Psoas muscle (tissue), 8 donors: ENCODE results near the gene AP1B1. TPM values are rescaled to one million over a fixed set of nuclear protein-coding genes. Genes with fewer than 3 reads are reported as not detected.
A peak's percentile ranks its signal among the peaks of the same experiment; 100 is the strongest.

Source experiments
- ATAC-seq, 4 donors: fragments of 200-7000 bp; cut with Tn5 transposase; one replicate each; pipeline ENCODE4 v1.9.1; 2020; ENCODE audit warnings: moderate library complexity in 3 of 4, mild to moderate bottlenecking in 2 of 4
- DNase-seq, 2 donors: peaks; one replicate each; pipeline ENCODE4 v3.0.0-alpha.2; 2020
- H3K27ac ChIP-seq: fragments of 200-600 bp; one replicate; pipeline ENCODE4 v1.8.0; 2022
- H3K27me3 ChIP-seq, 3 donors: fragments of 200-600 bp in 1 of 3; one replicate each; pipeline versions ENCODE4 v1.6.1 to v1.8.0; 2013 to 2022; ENCODE audit warnings: low read length in 2 of 3, mild to moderate bottlenecking in 2 of 3, moderate library complexity in 1 of 3; ENCODE audit not compliant: insufficient read depth in 3 of 3
- H3K36me3 ChIP-seq, 2 donors: fragments of 200-600 bp in 1 of 2; one replicate each; pipeline versions ENCODE4 v1.6.1 to v1.8.0; 2013 to 2022; ENCODE audit warnings: low read depth in 1 of 2, mild to moderate bottlenecking in 1 of 2, moderate library complexity in 1 of 2; ENCODE audit not compliant: insufficient read depth in 1 of 2
- H3K4me1 ChIP-seq: fragments of 200-600 bp; one replicate; pipeline ENCODE4 v1.8.0; 2022
- H3K4me3 ChIP-seq: fragments of 200-600 bp; one replicate; pipeline ENCODE4 v1.8.0; 2022; ENCODE audit warnings: mild to moderate bottlenecking
- H3K9me3 ChIP-seq: fragments of 200-600 bp; one replicate; pipeline ENCODE4 v1.8.0; 2022
- CTCF ChIP-seq: fragments of 200-600 bp; IDR thresholded peaks from one replicate; pipeline ENCODE4 v1.8.0; 2022; ENCODE audit warnings: antibody characterized with exemption
- WGBS, 3 donors: extraction: QIAGEN DNeasy Blood & Tissue Kit; methylation state at CpG; one replicate each; pipeline versions ENCODE4 v1.1.6 to v1.1.7; 2013; 5-methylcytosine and 5-hydroxymethylcytosine counted together
- intact Hi-C, 2 donors: fragments of 100-400 bp; cut with DNase I; formaldehyde crosslinking; loops; one replicate each; pipeline versions ENCODE4 v1.11.0 to v1.14.2; 2022
- polyA plus RNA-seq, 3 donors: library from polyadenylated mRNA; stranded (reverse); fragments of 200-250 nt; gene quantifications; one replicate each; pipeline ENCODE4 v1.2.3, GENCODE V29; 2013
- total RNA-seq, 4 donors: library from RNA; stranded (reverse); fragmentation: NEBNext Ultra II Directional in 2 of 4; extraction: Animal tissue kit (Norgen Biotek cat#: 25700) in 2 of 4; gene quantifications; one replicate each; pipeline versions ENCODE4 v1.2.1 to v1.2.4, GENCODE V29; 2021 to 2023
- donor health status: healthy with polysubstance abuse.
- donor health status: DM: no; HTN: no; CAD: no; lungs with moderate emphysema.
- donor health status: Bipolar disorder and iron deficiency.
- donor health status: healthy.
- donor health status: DM: yes; HTN: yes; CAD: no.
- donor health status: DM: no; HTN: no; CAD: no.
- donor health status: DM: no; HTN: no; CAD: no.
- donor health status: DM: yes; HTN: yes; CAD: no.

AP1B1 gene
- total and polyA plus RNA-seq, 7 donors = 17.5 to 35.3 (median 30.6) TPM

GRCh38 chr22:29344137-29344536 lies 44.2 kb downstream of the AP1B1 start:
- no peak for TF ChIP-seq CTCF
- Histone ChIP-seq H3K9me3 (no peaks in the 10 kb centered on the region), H3K4me1 (peaks cover 68% of the 10 kb centered on the region), H3K4me3 (no peak overlapping the region), H3K27me3 (no peaks in the 10 kb centered on the region), H3K36me3 (peaks cover 0 to 71% of the 10 kb centered on the region in 2 donors), H3K27ac (peak overlapping the region; percentile 79)
- 23 to 43% (median 25%) methylated on average over 5 of the region's 5 CpGs for whole genome bisulfite sequencing, 3 donors
- intact Hi-C loops = no loop called here
- ATAC-seq (peak; percentile 78 to 90 (median 81)), DNase-seq (peak; percentile 87 to 92)

GRCh38 chr22:29343313-29343805 lies 45.0 kb downstream of the AP1B1 start:
- Histone ChIP-seq H3K36me3 (peaks cover 0 to 71% of the 10 kb centered on the region in 2 donors), H3K9me3 (no peaks in the 10 kb centered on the region), H3K27me3 (no peaks in the 10 kb centered on the region), H3K4me3 (no peak overlapping the region), H3K27ac (peak overlapping the region; percentile 79), H3K4me1 (peaks cover 69% of the 10 kb centered on the region)
- WGBS, 3 donors = 60 to 68% (median 64%) methylated on average over 7 of the region's 7 CpGs
- ATAC-seq = no peak
- intact Hi-C loops = no loop called here
- no peak for TF ChIP-seq CTCF
- peak in 1 of 2 donors; percentile 51 for DNase-seq

- DNase-seq = no peak
- peak in 1 of 4 donors; percentile 15 for ATAC-seq
- WGBS, 3 donors = 76 to 86% (median 76%) methylated on average over 10 of the region's 10 CpGs
- TF ChIP-seq CTCF = no peak
- H3K27ac ChIP-seq = peak overlapping the region; percentile 79
- H3K4me1 ChIP-seq = peaks cover 69% of the 10 kb centered on the region
- no peak overlapping the region for H3K4me3 ChIP-seq
- intact Hi-C loops = no loop called here
- H3K9me3 ChIP-seq = no peaks in the 10 kb centered on the region
- peaks cover 0 to 71% of the 10 kb centered on the region in 2 donors for H3K36me3 ChIP-seq
- no peaks in the 10 kb centered on the region for H3K27me3 ChIP-seq
These were observed 45.6 kb downstream of the AP1B1 start for GRCh38 chr22:29342577-29343312.

GRCh38 chr22:29342177-29342576 lies 46.2 kb downstream of the AP1B1 start:
- intact Hi-C loops = no loop called here
- Histone ChIP-seq H3K9me3 (no peaks in the 10 kb centered on the region), H3K4me1 (peaks cover 69% of the 10 kb centered on the region), H3K4me3 (no peak overlapping the region), H3K36me3 (peaks cover 0 to 65% of the 10 kb centered on the region in 2 donors), H3K27me3 (no peaks in the 10 kb centered on the region), H3K27ac (no peak overlapping the region)
- TF ChIP-seq CTCF = no peak
- DNase-seq = no peak
- ATAC-seq = no peak
- WGBS, 3 donors = 75 to 88% (median 83%) methylated on average over 6 of the region's 6 CpGs

GRCh38 chr22:29341849-29342127 lies 46.6 kb downstream of the AP1B1 start:
- H3K4me1 ChIP-seq = peaks cover 69% of the 10 kb centered on the region
- ATAC-seq = no peak

More at GRCh38 chr22:29341849-29342127, 46.6 kb downstream of the AP1B1 start:
- TF ChIP-seq CTCF = no peak
- H3K4me3 ChIP-seq = no peak overlapping the region
- no peaks in the 10 kb centered on the region for H3K9me3 ChIP-seq
- H3K36me3 ChIP-seq = peaks cover 0 to 64% of the 10 kb centered on the region in 2 donors
- no peaks in the 10 kb centered on the region for H3K27me3 ChIP-seq
- H3K27ac ChIP-seq = no peak overlapping the region
- no peak for DNase-seq
- intact Hi-C loops = no loop called here
- WGBS, 3 donors = 78 to 96% (median 87%) methylated on average over 2 of the region's 2 CpGs
